HepG2 (cell line): ENCODE measurements around the gene FBXL7. TPM values are rescaled to one million over a fixed set of nuclear protein-coding genes. Genes with fewer than 3 reads are reported as not detected.

Experiments used
- ATAC-seq: fragments of 200-7000 bp; cut with Tn5 transposase; 3 replicates; pipeline ENCODE4 v1.9.1; 2020; ENCODE audit warnings: mild to moderate bottlenecking, moderate library complexity
- BruUV-seq: library from RNA; stranded (reverse); fragments of 400-500 nt; replicated peaks from 2 replicates; lab custom pipeline; 2021; lab: Mats Ljungman, UMichigan
- CTCF ChIA-PET: fragments of 300-600 bp; formaldehyde crosslinking; extraction: SDS; loops from one replicate; lab custom pipeline; 2021; ENCODE audit warnings: low total read pairs, inconsistent platforms, low intra/inter-chr PET ratio; lab: Yijun Ruan, JAX
- POLR2A ChIA-PET: fragments of 350-600 bp; sonication (Branson Sonifier 250); formaldehyde crosslinking; loops from one replicate; lab custom pipeline; 2020; ENCODE audit warnings: antibody characterized with exemption, inconsistent platforms; lab: Yijun Ruan, JAX
- DNase-seq: peaks from one replicate; pipeline ENCODE4 v3.0.0-alpha.2; 2015; ENCODE audit warnings: low spot score
- FAIRE-seq: peaks from 3 replicates; lab custom pipeline; 2011; peaks lifted over from hg19 to GRCh38; lab: Jason Lieb, UNC
- H2AFZ ChIP-seq: one replicate; pipeline ENCODE4 v1.6.1; 2011; ENCODE audit warnings: low read length, inconsistent platforms
- H3K27ac ChIP-seq: fragments of 300-600 bp; 3 replicates; pipeline ENCODE4 v1.8.0; 2011; ENCODE audit warnings: mixed run types, mild to moderate bottlenecking, mixed read lengths, low read length, inconsistent platforms; ENCODE audit not compliant: insufficient read depth; ENCODE audit errors: extremely low read length
- H3K27me3 ChIP-seq, 2 experiments: fragments of 200-600 bp in 1 of 2; 2 replicates in 1 of 2; 3 replicates in 1 of 2; pipeline versions ENCODE4 v1.6.0 to v1.8.0; 2011; ENCODE audit warnings: low read length in 2 of 2, mild to moderate bottlenecking in 2 of 2, moderate library complexity in 2 of 2, inconsistent platforms in 1 of 2; ENCODE audit not compliant: insufficient read depth in 2 of 2, control insufficient read depth in 1 of 2
- H3K36me3 ChIP-seq, 2 experiments: fragments of 200-600 bp in 1 of 2; replicated peaks in 1 of 2; 2 replicates in 1 of 2; 3 replicates in 1 of 2; pipeline versions ENCODE4 v1.5.1 to v1.8.0; 2011; ENCODE audit warnings: low read length in 2 of 2, inconsistent platforms in 1 of 2; ENCODE audit not compliant: insufficient read depth in 2 of 2, control insufficient read depth in 1 of 2
- H3K4me1 ChIP-seq: 2 replicates; pipeline ENCODE4 v1.5.1; 2012; ENCODE audit warnings: low read length, inconsistent platforms; ENCODE audit not compliant: insufficient read depth
- H3K4me2 ChIP-seq: 2 replicates; pipeline ENCODE4 v1.6.0; 2011; ENCODE audit warnings: low read depth, low read length, inconsistent platforms
- H3K4me3 ChIP-seq, 3 experiments: fragments of 200-600 bp in 1 of 3; sonication (generic), shearing (Covaris generic) in 1 of 3; replicated peaks in 1 of 3; 2 replicates each; pipeline ENCODE4 v1.5.1; 2011 to 2016; ENCODE audit warnings: low read length in 3 of 3, inconsistent platforms in 2 of 3, low read depth in 2 of 3, mild to moderate bottlenecking in 2 of 3, control low read depth in 1 of 3, mixed read lengths in 1 of 3; ENCODE audit not compliant: insufficient read depth in 1 of 3
- H3K79me2 ChIP-seq: one replicate; pipeline ENCODE4 v1.6.1; 2011; ENCODE audit warnings: low read length, inconsistent platforms; ENCODE audit not compliant: insufficient read depth
- H3K9ac ChIP-seq: 2 replicates; pipeline ENCODE4 v1.6.0; 2011; ENCODE audit warnings: mild to moderate bottlenecking, low read depth, low read length, inconsistent platforms; ENCODE audit not compliant: insufficient read depth
- H3K9me3 ChIP-seq: 2 replicates; pipeline ENCODE4 v1.5.1; 2012; ENCODE audit warnings: mild to moderate bottlenecking, low read length
- H4K20me1 ChIP-seq: 2 replicates; pipeline ENCODE4 v1.6.0; 2011; ENCODE audit warnings: inconsistent platforms, mild to moderate bottlenecking, low read length, moderate library complexity; ENCODE audit not compliant: insufficient read depth
- ATM ChIP-seq: fragments of 450-650 bp; IDR thresholded peaks from 2 replicates; pipeline ENCODE4 v1.7.1; 2017; ENCODE audit warnings: mild to moderate bottlenecking, borderline replicate concordance
- FOSL2 ChIP-seq: sonication (generic); formaldehyde crosslinking; IDR thresholded peaks from 2 replicates; pipeline ENCODE4 v1.4.0; 2020; ENCODE audit warnings: missing genetic modification reagents
- HDAC2 ChIP-seq: sonication (generic); formaldehyde crosslinking; IDR thresholded peaks from 2 replicates; pipeline ENCODE4 v1.4.0; 2020; ENCODE audit warnings: missing genetic modification reagents
- KAT7 ChIP-seq: IDR thresholded peaks from 2 replicates; pipeline ENCODE4 v1.6.1; 2018; ENCODE audit warnings: borderline replicate concordance, missing compliant biosample characterization
- MAFK ChIP-seq, 2 experiments: IDR thresholded peaks in 1 of 2; conservative IDR thresholded peaks in 1 of 2; 2 replicates each; pipeline ENCODE4 v1.6.1; 2011; ENCODE audit warnings: improper control_type of control experiment in 2 of 2, low read length in 2 of 2
- TARDBP ChIP-seq: sonication (generic); formaldehyde crosslinking; IDR thresholded peaks from 2 replicates; pipeline ENCODE4 v1.8.0; 2022; ENCODE audit warnings: mild to moderate bottlenecking, missing genetic modification reagents
- ZNF136 ChIP-seq: sonication (generic); formaldehyde crosslinking; IDR thresholded peaks from 2 replicates; pipeline ENCODE4 v1.8.1; 2022; ENCODE audit warnings: low read depth, mild to moderate bottlenecking, moderate library complexity, missing genetic modification reagents
- ZNF460 ChIP-seq: sonication (generic); formaldehyde crosslinking; IDR thresholded peaks from 2 replicates; pipeline ENCODE4 v1.5.1; 2020; ENCODE audit warnings: missing genetic modification reagents, mild to moderate bottlenecking, borderline replicate concordance
- ZNF563 ChIP-seq: sonication (generic); formaldehyde crosslinking; IDR thresholded peaks from 2 replicates; pipeline ENCODE4 v1.8.0; 2022; ENCODE audit warnings: mild to moderate bottlenecking, moderate library complexity, missing genetic modification reagents
- ZNF878 ChIP-seq: sonication (generic); formaldehyde crosslinking; IDR thresholded peaks from 2 replicates; pipeline ENCODE4 v1.8.1; 2023; ENCODE audit warnings: mild to moderate bottlenecking, missing genetic modification reagents, moderate library complexity
- WGBS: methylation state at CpG from one replicate; pipeline ENCODE4 v1.1.6; 2017; ENCODE audit warnings: low lambda C conversion rate; 5-methylcytosine and 5-hydroxymethylcytosine counted together
- in situ Hi-C: cut with HindIII; loops from 2 replicates; pipeline ENCODE4 v1.10.0; 2017; ENCODE audit warnings: low pct_unique_long_range_greater_than_20kb; ENCODE audit not compliant: extremely low pct_ligation_motif_present
- intact Hi-C: fragments of 100-400 bp; cut with micrococcal nuclease; formaldehyde crosslinking; loops from one replicate; pipeline ENCODE4 v1.10.0; 2022; ENCODE audit not compliant: unreplicated experiment
- polyA plus RNA-seq, 8 experiments: library from polyadenylated mRNA; depleted of rRNA in 3 of 8; stranded (reverse) in 7 of 8; unstranded in 1 of 8; fragments of >200 nt; fragmentation: Illumina TruSeq in 4 of 8; extraction: Trizol in 4 of 8; gene quantifications; 2 replicates each; pipeline versions ENCODE4 v1.2.1 to v1.2.3, GENCODE V29; 2011 to 2016; ENCODE audit warnings: low read depth in 4 of 8, missing spikeins in 1 of 8, mixed read lengths in 1 of 8; ENCODE audit not compliant: insufficient read depth in 1 of 8
- total RNA-seq, 5 experiments: library from RNA; depleted of rRNA; stranded (reverse); fragments of >200 nt; fragmentation: Illumina TruSeq; extraction: Trizol; gene quantifications; 2 replicates each; pipeline ENCODE4 v1.2.3, GENCODE V29; 2016; ENCODE audit warnings: low read depth in 1 of 5
- TF ChIP-seq, protein P1 (sequence below): sonication (generic); formaldehyde crosslinking; IDR thresholded peaks from 2 replicates; pipeline ENCODE4 v1.8.0; 2022; ENCODE audit warnings: mild to moderate bottlenecking, missing genetic modification reagents
- TF ChIP-seq, protein P2 (sequence below): sonication (generic); formaldehyde crosslinking; IDR thresholded peaks from 2 replicates; pipeline ENCODE4 v1.4.0; 2020; ENCODE audit warnings: missing genetic modification reagents, borderline replicate concordance

FBXL7 gene
- total and polyA plus RNA-seq, 2 of the 13 experiments (the other 11 are each of a cell fraction or from before 2014, with no cell fraction given): 0.07 TPM; not detected in 1

DNA sequence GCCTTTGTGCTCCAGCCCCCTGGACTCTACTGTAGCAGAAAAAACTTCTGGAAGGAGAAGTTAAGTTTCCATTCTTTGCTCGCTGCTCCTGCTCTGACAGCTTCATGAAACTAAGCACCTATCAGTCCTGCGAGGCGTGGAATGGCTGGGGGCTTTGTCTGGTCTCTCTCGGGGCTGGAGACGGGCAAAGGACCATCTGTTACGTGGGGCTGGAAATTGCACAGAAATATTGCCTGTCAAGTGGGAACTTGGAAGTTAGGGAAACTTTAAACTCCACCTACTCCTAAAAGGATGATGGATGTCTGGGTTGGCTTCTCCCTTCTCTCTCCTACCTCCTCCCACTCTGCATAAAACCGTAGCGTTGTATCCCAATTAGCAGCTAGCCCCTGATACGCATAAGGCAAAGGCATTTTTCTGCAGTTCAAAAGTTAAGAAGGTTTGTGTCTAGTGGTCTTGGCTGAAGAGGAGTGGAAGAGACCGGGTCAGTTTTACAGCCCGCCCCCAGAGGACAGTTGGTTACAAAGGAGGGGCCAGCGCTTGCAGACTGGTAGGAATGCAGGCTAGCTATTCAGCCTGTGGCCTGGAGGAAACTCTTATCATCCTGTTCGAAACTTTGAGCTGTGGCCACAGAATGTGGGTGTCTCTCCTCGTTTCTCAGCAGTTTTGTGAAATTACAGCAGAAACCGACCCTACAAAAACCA, 1.3 kb downstream of the FBXL7 start (continued):
- TF ChIP-seq, protein P1, sequence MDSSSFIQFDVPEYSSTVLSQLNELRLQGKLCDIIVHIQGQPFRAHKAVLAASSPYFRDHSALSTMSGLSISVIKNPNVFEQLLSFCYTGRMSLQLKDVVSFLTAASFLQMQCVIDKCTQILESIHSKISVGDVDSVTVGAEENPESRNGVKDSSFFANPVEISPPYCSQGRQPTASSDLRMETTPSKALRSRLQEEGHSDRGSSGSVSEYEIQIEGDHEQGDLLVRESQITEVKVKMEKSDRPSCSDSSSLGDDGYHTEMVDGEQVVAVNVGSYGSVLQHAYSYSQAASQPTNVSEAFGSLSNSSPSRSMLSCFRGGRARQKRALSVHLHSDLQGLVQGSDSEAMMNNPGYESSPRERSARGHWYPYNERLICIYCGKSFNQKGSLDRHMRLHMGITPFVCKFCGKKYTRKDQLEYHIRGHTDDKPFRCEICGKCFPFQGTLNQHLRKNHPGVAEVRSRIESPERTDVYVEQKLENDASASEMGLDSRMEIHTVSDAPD: no peak
- TF ChIP-seq ZNF878 (CRISPR knock-in tag) (no peak), TARDBP (CRISPR knock-in tag) (no peak)

DNA sequence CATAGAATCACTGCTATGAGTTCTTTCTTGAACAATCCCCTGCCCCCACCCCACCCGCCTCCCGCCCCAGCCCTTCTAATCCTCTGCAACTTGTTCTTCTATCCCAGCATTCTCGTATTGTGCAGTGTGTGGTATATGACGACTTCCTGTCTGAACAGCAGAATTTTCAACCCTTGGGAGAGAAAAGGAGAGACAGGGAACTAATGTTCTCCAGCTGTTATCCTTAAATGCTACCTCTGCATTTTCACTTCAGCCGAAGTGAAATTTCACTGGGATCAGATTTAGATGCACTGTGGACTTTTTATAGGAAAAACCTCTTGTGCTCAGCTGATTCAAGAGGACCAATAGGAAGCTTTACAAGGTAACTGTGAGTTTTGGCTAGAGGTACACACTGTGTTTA, 2.2 kb downstream of the FBXL7 start:
- POLR2A ChIA-PET: no interaction called here

DNA sequence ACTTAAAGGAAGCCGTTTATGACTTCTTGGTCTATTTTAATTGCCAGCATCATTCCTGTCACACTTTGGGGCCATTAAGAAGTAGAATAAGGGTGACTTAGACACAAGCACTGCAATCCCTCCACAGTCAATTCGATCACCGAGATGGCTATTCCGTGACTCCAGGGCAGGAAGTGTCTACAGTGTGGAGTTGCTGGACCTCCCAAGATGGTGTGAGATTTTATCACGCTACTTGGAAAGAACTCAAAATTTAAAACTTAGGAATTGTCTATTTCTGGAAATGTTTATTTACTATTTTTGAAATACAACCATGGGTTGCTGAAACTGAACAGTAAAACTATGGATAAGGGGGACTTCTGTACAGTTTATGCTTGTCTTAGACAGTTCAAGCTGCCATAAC, 6.2 kb downstream of the FBXL7 start:
- Histone ChIP-seq H2AFZ (no peak overlapping the region), H3K79me2 (no peaks in the 10 kb centered on the region), H3K9me3 (no peaks in the 10 kb centered on the region), H3K27ac (no peak overlapping the region), H3K4me2 (no peak overlapping the region), H3K9ac (no peak overlapping the region), H4K20me1 (no peaks in the 10 kb centered on the region), H3K4me1 (no peaks in the 10 kb centered on the region), H3K4me3 (no peak overlapping the region), H3K36me3 (no peaks in the 10 kb centered on the region), H3K27me3 (peaks cover 0 to 5% of the 10 kb centered on the region in 2 experiments; a peak in 2 of 5 replicates)
- ChIA-PET POLR2A (no interaction called here), CTCF (no interaction called here)
- FAIRE-seq: no peak
- DNase-seq: no peak
- intact Hi-C loops: no loop called here
- 0% methylated on average over 5 of the region's 5 CpGs for WGBS
- no peak for ATAC-seq
- in situ Hi-C loops: no loop called here
- no TSS peak for BruUV-seq
- TF ChIP-seq KAT7 (CRISPR knock-in tag) (no peak), ZNF460 (CRISPR knock-in tag) (no peak), FOSL2 (CRISPR knock-in tag) (no peak), ATM (no peak), ZNF563 (CRISPR knock-in tag) (no peak), HDAC2 (CRISPR knock-in tag) (no peak)
- TF ChIP-seq, protein P2, sequence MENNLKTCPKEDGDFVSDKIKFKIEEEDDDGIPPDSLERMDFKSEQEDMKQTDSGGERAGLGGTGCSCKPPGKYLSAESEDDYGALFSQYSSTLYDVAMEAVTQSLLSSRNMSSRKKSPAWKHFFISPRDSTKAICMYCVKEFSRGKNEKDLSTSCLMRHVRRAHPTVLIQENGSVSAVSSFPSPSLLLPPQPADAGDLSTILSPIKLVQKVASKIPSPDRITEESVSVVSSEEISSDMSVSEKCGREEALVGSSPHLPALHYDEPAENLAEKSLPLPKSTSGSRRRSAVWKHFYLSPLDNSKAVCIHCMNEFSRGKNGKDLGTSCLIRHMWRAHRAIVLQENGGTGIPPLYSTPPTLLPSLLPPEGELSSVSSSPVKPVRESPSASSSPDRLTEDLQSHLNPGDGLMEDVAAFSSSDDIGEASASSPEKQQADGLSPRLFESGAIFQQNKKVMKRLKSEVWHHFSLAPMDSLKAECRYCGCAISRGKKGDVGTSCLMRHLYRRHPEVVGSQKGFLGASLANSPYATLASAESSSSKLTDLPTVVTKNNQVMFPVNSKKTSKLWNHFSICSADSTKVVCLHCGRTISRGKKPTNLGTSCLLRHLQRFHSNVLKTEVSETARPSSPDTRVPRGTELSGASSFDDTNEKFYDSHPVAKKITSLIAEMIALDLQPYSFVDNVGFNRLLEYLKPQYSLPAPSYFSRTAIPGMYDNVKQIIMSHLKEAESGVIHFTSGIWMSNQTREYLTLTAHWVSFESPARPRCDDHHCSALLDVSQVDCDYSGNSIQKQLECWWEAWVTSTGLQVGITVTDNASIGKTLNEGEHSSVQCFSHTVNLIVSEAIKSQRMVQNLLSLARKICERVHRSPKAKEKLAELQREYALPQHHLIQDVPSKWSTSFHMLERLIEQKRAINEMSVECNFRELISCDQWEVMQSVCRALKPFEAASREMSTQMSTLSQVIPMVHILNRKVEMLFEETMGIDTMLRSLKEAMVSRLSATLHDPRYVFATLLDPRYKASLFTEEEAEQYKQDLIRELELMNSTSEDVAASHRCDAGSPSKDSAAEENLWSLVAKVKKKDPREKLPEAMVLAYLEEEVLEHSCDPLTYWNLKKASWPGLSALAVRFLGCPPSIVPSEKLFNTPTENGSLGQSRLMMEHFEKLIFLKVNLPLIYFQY (CRISPR knock-in tag): no peak

More for the DNA sequence above, 2.2 kb downstream of the FBXL7 start:
- ATAC-seq (no peak), FAIRE-seq (no peak), DNase-seq (no peak)
- Histone ChIP-seq H3K4me1 (no peaks in the 10 kb centered on the region), H3K4me3 (no peak overlapping the region), H3K4me2 (no peak overlapping the region), H3K27me3 (peaks cover 0 to 28% of the 10 kb centered on the region in 2 experiments; a peak in 2 of 5 replicates), H2AFZ (no peak overlapping the region), H4K20me1 (no peaks in the 10 kb centered on the region), H3K79me2 (no peaks in the 10 kb centered on the region), H3K9ac (no peak overlapping the region), H3K9me3 (no peaks in the 10 kb centered on the region), H3K27ac (no peak overlapping the region), H3K36me3 (no peaks in the 10 kb centered on the region)
- CTCF ChIA-PET: no interaction called here
- no TSS peak for BruUV-seq
- TF ChIP-seq MAFK (conservative IDR thresholded peaks at IDR 0.05 in 1 of 2, IDR thresholded peaks at IDR 0.05 in 1 of 2; ENCODE audit: low read length in 2 of 2) (0 out of 4 replicates have a peak, but pooled peaks of 1 of the 2 experiments have one; percentile 20), ZNF136 (CRISPR knock-in tag) (no peak)
- 12% methylated on average over 5 of the region's 5 CpGs for WGBS
- in situ Hi-C loops (no loop called here), intact Hi-C loops (no loop called here)
